Right lobe of liver (tissue), 6 donors: ENCODE data around the gene MRGPRD. TPM values are rescaled to one million over a fixed set of nuclear protein-coding genes. Genes with fewer than 3 reads are reported as not detected.
A peak's percentile ranks its signal among the peaks of the same experiment; 100 is the strongest.

Experiments used
- ATAC-seq, 4 donors: fragments of 200-7000 bp; cut with Tn5 transposase; one replicate each; pipeline ENCODE4 v1.9.1; 2020; ENCODE audit warnings: mild to moderate bottlenecking in 4 of 4, moderate library complexity in 4 of 4
- DNase-seq, 3 donors: peaks; one replicate each; pipeline ENCODE4 v3.0.0-alpha.2; 2020
- H3K27ac ChIP-seq, 3 donors: fragments of 200-600 bp; one replicate each; pipeline ENCODE4 v1.8.0; 2022
- H3K27me3 ChIP-seq, 2 donors: fragments of 200-600 bp; one replicate each; pipeline ENCODE4 v1.8.0; 2022
- H3K36me3 ChIP-seq, 4 donors: fragments of 200-600 bp; sonication (generic) in 1 of 4; one replicate each; pipeline versions ENCODE4 v1.5.1 to v1.8.0; 2017 to 2022; ENCODE audit warnings: control low read depth in 1 of 4
- H3K4me1 ChIP-seq, 4 donors: fragments of 200-600 bp; sonication (generic) in 1 of 4; one replicate each; pipeline versions ENCODE4 v1.5.1 to v1.8.0; 2017 to 2022; ENCODE audit warnings: control low read depth in 1 of 4
- H3K4me3 ChIP-seq, 3 donors: fragments of 200-600 bp; one replicate each; pipeline ENCODE4 v1.8.0; 2022
- H3K9me3 ChIP-seq, 4 donors: fragments of 200-600 bp; sonication (generic) in 1 of 4; one replicate each; pipeline versions ENCODE4 v1.5.1 to v1.8.0; 2017 to 2022; ENCODE audit warnings: control low read depth in 1 of 4
- POLR2A ChIP-seq: fragments of 450-650 bp; IDR thresholded peaks from one replicate; pipeline ENCODE4 v1.6.1; 2017; ENCODE audit warnings: antibody characterized with exemption, mild to moderate bottlenecking
- WGBS: methylation state at CpG from one replicate; pipeline ENCODE4 v1.1.6; 2018; ENCODE audit warnings: low coverage, low lambda C conversion rate; ENCODE audit not compliant: insufficient coverage; ENCODE audit errors: missing lambda C conversion rate; 5-methylcytosine and 5-hydroxymethylcytosine counted together
- intact Hi-C, 2 donors: fragments of 100-400 bp; cut with DNase I; formaldehyde crosslinking; loops; one replicate each; pipeline versions ENCODE4 v1.11.2 to v1.14.1; 2022
- total RNA-seq, 6 experiments: library from RNA; depleted of rRNA in 2 of 6; stranded (reverse); fragments of >200 nt in 2 of 6; fragmentation: NEBNext Ultra II Directional in 3 of 6; extraction: Animal tissue kit (Norgen Biotek cat#: 25700) in 3 of 6; gene quantifications; one replicate each; pipeline versions ENCODE4 v1.1.0 to v1.2.4, GENCODE V29; 2016 to 2023
- TF ChIP-seq, protein P1 (sequence below), 4 donors: fragments of 200-600 bp in 3 of 4; fragments of 450-650 bp in 1 of 4; IDR thresholded peaks; one replicate each; pipeline versions ENCODE4 v1.5.1 to v1.8.0; 2016 to 2022; ENCODE audit warnings: antibody characterized with exemption in 4 of 4, mild to moderate bottlenecking in 2 of 4
- donor health status: DM: no; HTN: yes; CAD: no.
- donor health status: DM: no; HTN: no; CAD: no.
- donor health status: DM: no; HTN: no; CAD: no.
- donor health status: DM: no; HTN: yes; CAD: no.
- donor health status: DM: no; HTN: yes; CAD: no.

The MRGPRD gene
- total RNA-seq, 6 experiments from 2014 or later: not detected

DNA sequence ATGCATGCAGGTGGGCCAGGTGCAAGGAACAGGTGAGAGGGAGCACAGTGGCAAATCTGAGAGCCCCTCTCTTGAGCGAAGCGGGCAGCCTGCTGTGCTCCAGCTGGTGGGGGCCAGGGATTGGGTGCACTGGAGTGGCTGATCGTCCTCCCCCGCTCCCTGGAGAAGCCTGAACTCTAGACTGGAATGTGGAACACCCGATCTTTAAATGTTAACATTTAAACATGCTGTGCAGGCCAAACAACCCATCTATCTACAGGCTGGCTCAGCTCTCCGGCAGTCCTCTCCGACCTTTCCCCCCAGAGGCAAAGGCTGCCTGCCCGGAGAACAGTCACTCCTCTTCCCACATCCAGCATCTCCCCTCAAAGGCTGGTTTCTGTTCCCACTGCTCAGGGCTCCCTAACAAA, 27.2 kb upstream of the MRGPRD start:
- Histone ChIP-seq H3K9me3 (no peaks in the 10 kb centered on the region), H3K36me3 (no peaks in the 10 kb centered on the region), H3K4me1 (peaks cover 0 to 48% (median 23%) of the 10 kb centered on the region in 4 donors), H3K4me3 (peak overlapping the region in 2 of 3 donors; percentile 31 to 38), H3K27me3 (no peaks in the 10 kb centered on the region), H3K27ac (peak overlapping the region; percentile 88 to 94 (median 91))
- TF ChIP-seq, protein P1, sequence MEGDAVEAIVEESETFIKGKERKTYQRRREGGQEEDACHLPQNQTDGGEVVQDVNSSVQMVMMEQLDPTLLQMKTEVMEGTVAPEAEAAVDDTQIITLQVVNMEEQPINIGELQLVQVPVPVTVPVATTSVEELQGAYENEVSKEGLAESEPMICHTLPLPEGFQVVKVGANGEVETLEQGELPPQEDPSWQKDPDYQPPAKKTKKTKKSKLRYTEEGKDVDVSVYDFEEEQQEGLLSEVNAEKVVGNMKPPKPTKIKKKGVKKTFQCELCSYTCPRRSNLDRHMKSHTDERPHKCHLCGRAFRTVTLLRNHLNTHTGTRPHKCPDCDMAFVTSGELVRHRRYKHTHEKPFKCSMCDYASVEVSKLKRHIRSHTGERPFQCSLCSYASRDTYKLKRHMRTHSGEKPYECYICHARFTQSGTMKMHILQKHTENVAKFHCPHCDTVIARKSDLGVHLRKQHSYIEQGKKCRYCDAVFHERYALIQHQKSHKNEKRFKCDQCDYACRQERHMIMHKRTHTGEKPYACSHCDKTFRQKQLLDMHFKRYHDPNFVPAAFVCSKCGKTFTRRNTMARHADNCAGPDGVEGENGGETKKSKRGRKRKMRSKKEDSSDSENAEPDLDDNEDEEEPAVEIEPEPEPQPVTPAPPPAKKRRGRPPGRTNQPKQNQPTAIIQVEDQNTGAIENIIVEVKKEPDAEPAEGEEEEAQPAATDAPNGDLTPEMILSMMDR (IDR thresholded peaks at IDR 0.05): no peak
- peak; percentile 80 to 94 (median 91) for DNase-seq
- intact Hi-C loops: no loop called here
- peak; percentile 76 to 84 (median 82) for ATAC-seq
- WGBS: 6% methylated on average over 3 of the region's 8 CpGs

DNA sequence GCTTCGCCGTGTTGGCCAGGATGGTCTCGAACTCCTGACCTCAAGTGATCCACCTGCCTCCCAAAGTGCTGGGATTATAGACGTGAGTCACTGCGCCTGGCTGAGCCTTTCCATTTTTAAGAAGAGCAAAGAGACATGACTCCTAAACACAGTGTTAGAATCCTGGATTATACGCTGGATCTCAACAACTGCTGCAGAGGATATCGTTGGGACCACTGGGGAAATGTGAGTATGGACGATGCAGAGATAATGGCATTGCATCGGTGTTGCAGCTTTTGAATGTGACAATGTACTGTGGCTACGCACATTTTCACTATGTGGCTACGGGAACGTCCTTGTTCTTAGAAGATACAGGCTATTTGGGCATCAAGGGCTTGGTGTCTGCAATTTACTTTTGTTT, 26.0 kb upstream of the MRGPRD start:
- H3K36me3 ChIP-seq: no peaks in the 10 kb centered on the region
- no peaks in the 10 kb centered on the region for H3K9me3 ChIP-seq
- WGBS: 81% methylated on average over 8 of the region's 12 CpGs
- no peak for TF ChIP-seq POLR2A
- TF ChIP-seq, protein P1 (IDR thresholded peaks at IDR 0.05): no peak
- intact Hi-C loops: no loop called here
- no peak overlapping the region for H3K4me3 ChIP-seq
- no peaks in the 10 kb centered on the region for H3K27me3 ChIP-seq
- H3K4me1 ChIP-seq: peaks cover 0 to 48% (median 23%) of the 10 kb centered on the region in 4 donors
- no peak for ATAC-seq
- peak overlapping the region; percentile 88 to 94 (median 91) for H3K27ac ChIP-seq
- no peak for DNase-seq

DNA sequence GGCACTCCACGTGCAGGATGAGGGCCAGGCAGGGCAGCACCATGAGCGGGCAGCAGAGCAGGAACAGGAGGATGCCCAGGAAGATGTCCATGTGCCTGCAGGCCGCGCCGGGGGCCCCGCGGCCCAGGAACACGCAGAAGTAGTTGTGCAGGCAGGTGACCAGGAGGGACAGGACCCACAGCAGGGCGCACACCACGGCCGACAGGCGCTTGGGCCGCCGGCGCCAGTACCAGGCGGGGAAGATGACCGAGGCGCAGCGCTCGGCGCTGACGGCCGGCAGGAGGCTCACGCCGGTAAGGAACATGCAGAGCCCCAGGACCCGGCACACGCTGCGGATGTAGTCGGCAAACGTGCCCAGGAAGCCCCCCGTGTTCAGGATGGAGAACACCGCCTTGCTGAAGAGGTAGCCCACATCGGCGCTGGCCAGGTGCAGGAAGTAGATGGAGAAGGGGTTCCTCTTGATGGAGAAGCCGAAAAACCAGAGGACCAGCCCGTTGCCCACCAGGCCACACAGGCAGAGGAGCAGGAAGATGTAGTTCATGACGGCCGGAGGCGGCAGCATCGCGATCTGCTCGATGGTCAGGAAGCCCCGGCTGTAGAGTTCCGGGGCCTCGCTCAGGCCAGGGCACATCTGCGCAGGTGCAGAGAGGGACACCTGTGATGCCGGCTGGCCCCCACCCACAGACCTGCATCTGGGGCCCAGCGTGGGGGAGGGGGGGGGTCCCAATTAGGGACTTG, 25.0 kb upstream of the MRGPRD start:
- DNase-seq (peak in 1 of 3 donors; percentile 45), ATAC-seq (no peak)
- WGBS: 88% methylated on average over 9 of the region's 48 CpGs
- no peak overlapping the region for H3K4me3 ChIP-seq
- H3K27ac ChIP-seq: peak overlapping the region in 1 of 3 donors; percentile 94
- peaks cover 0 to 49% (median 23%) of the 10 kb centered on the region in 4 donors for H3K4me1 ChIP-seq
- TF ChIP-seq POLR2A: no peak
- TF ChIP-seq, protein P1 (IDR thresholded peaks at IDR 0.05): no peak
- H3K36me3 ChIP-seq: no peaks in the 10 kb centered on the region
- intact Hi-C loops: no loop called here
- no peaks in the 10 kb centered on the region for H3K27me3 ChIP-seq
- H3K9me3 ChIP-seq: no peaks in the 10 kb centered on the region

DNA sequence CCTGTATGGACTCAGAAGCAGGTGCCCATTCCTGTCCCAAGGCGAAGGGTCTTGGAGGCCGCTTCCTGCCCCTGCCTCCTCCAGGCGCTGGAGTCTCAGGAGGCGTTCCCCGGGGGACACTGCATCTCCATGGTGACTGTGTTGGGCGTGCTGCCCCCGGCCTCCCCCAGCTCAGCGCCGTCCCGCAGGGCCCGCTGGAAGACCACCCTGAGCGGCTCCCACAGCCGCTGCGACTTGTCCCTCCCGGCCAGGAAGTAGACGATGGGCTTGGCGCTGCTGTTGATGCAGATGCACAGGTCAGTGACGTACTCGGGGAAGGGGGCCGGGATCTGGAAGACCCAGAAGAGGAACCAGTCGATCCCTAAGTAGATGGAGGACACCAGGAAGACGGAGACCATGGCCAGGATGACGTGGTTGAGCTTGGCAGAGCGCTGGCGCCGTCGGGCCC, 24.4 kb upstream of the MRGPRD start:
- 70% methylated on average over 2 of the region's 27 CpGs for WGBS
- Histone ChIP-seq H3K36me3 (no peaks in the 10 kb centered on the region), H3K27me3 (no peaks in the 10 kb centered on the region), H3K9me3 (no peaks in the 10 kb centered on the region), H3K4me3 (no peak overlapping the region), H3K4me1 (peaks cover 0 to 48% (median 22%) of the 10 kb centered on the region in 4 donors), H3K27ac (no peak overlapping the region)
- TF ChIP-seq, protein P1 (IDR thresholded peaks at IDR 0.05): no peak
- TF ChIP-seq POLR2A: no peak
- intact Hi-C loops: no loop called here
- peak in 2 of 3 donors; percentile 43 to 53 for DNase-seq
- ATAC-seq: no peak
